HepG2 (cell line): ENCODE data around the gene ACBD7. TPM values are rescaled to one million over a fixed set of nuclear protein-coding genes. Genes with fewer than 3 reads are reported as not detected.

ENCODE experiments used
- ATAC-seq: fragments of 200-7000 bp; cut with Tn5 transposase; 3 replicates; pipeline ENCODE4 v1.9.1; 2020; ENCODE audit warnings: mild to moderate bottlenecking, moderate library complexity
- BruUV-seq: library from RNA; stranded (reverse); fragments of 400-500 nt; replicated peaks from 2 replicates; lab custom pipeline; 2021; lab: Mats Ljungman, UMichigan
- CTCF ChIA-PET: fragments of 300-600 bp; formaldehyde crosslinking; extraction: SDS; loops from one replicate; lab custom pipeline; 2021; ENCODE audit warnings: low total read pairs, inconsistent platforms, low intra/inter-chr PET ratio; lab: Yijun Ruan, JAX
- POLR2A ChIA-PET: fragments of 350-600 bp; sonication (Branson Sonifier 250); formaldehyde crosslinking; loops from one replicate; lab custom pipeline; 2020; ENCODE audit warnings: antibody characterized with exemption, inconsistent platforms; lab: Yijun Ruan, JAX
- DNase-seq: peaks from one replicate; pipeline ENCODE4 v3.0.0-alpha.2; 2015; ENCODE audit warnings: low spot score
- FAIRE-seq: peaks from 3 replicates; lab custom pipeline; 2011; peaks lifted over from hg19 to GRCh38; lab: Jason Lieb, UNC
- H2AFZ ChIP-seq: one replicate; pipeline ENCODE4 v1.6.1; 2011; ENCODE audit warnings: low read length, inconsistent platforms
- H3K27ac ChIP-seq: fragments of 300-600 bp; 3 replicates; pipeline ENCODE4 v1.8.0; 2011; ENCODE audit warnings: mixed run types, mild to moderate bottlenecking, mixed read lengths, low read length, inconsistent platforms; ENCODE audit not compliant: insufficient read depth; ENCODE audit errors: extremely low read length
- H3K27me3 ChIP-seq, 2 experiments: fragments of 200-600 bp in 1 of 2; 2 replicates in 1 of 2; 3 replicates in 1 of 2; pipeline versions ENCODE4 v1.6.0 to v1.8.0; 2011; ENCODE audit warnings: low read length in 2 of 2, mild to moderate bottlenecking in 2 of 2, moderate library complexity in 2 of 2, inconsistent platforms in 1 of 2; ENCODE audit not compliant: insufficient read depth in 2 of 2, control insufficient read depth in 1 of 2
- H3K36me3 ChIP-seq, 2 experiments: fragments of 200-600 bp in 1 of 2; replicated peaks in 1 of 2; 2 replicates in 1 of 2; 3 replicates in 1 of 2; pipeline versions ENCODE4 v1.5.1 to v1.8.0; 2011; ENCODE audit warnings: low read length in 2 of 2, inconsistent platforms in 1 of 2; ENCODE audit not compliant: insufficient read depth in 2 of 2, control insufficient read depth in 1 of 2
- H3K4me1 ChIP-seq: 2 replicates; pipeline ENCODE4 v1.5.1; 2012; ENCODE audit warnings: low read length, inconsistent platforms; ENCODE audit not compliant: insufficient read depth
- H3K4me2 ChIP-seq: 2 replicates; pipeline ENCODE4 v1.6.0; 2011; ENCODE audit warnings: low read depth, low read length, inconsistent platforms
- H3K4me3 ChIP-seq, 3 experiments: fragments of 200-600 bp in 1 of 3; sonication (generic), shearing (Covaris generic) in 1 of 3; replicated peaks in 1 of 3; 2 replicates each; pipeline ENCODE4 v1.5.1; 2011 to 2016; ENCODE audit warnings: low read length in 3 of 3, inconsistent platforms in 2 of 3, low read depth in 2 of 3, mild to moderate bottlenecking in 2 of 3, control low read depth in 1 of 3, mixed read lengths in 1 of 3; ENCODE audit not compliant: insufficient read depth in 1 of 3
- H3K79me2 ChIP-seq: one replicate; pipeline ENCODE4 v1.6.1; 2011; ENCODE audit warnings: low read length, inconsistent platforms; ENCODE audit not compliant: insufficient read depth
- H3K9ac ChIP-seq: 2 replicates; pipeline ENCODE4 v1.6.0; 2011; ENCODE audit warnings: mild to moderate bottlenecking, low read depth, low read length, inconsistent platforms; ENCODE audit not compliant: insufficient read depth
- H3K9me3 ChIP-seq: 2 replicates; pipeline ENCODE4 v1.5.1; 2012; ENCODE audit warnings: mild to moderate bottlenecking, low read length
- H4K20me1 ChIP-seq: 2 replicates; pipeline ENCODE4 v1.6.0; 2011; ENCODE audit warnings: inconsistent platforms, mild to moderate bottlenecking, low read length, moderate library complexity; ENCODE audit not compliant: insufficient read depth
- CEBPB ChIP-seq: IDR thresholded peaks from 2 replicates; pipeline ENCODE4 v1.6.1; 2011; ENCODE audit warnings: low read depth, low read length, improper control_type of control experiment, borderline replicate concordance
- CREM ChIP-seq, 2 experiments: sonication (generic) in 1 of 2; formaldehyde crosslinking in 1 of 2; IDR thresholded peaks; 2 replicates each; pipeline versions ENCODE4 v1.4.0 to v1.6.1; 2016 to 2020; ENCODE audit warnings: antibody characterized with exemption in 1 of 2, mild to moderate bottlenecking in 1 of 2, missing genetic modification reagents in 1 of 2
- EP300 ChIP-seq, 3 experiments: sonication (generic) in 1 of 3; formaldehyde crosslinking in 1 of 3; IDR thresholded peaks; 2 replicates each; pipeline versions ENCODE4 v1.5.1 to v1.6.1; 2011 to 2020; ENCODE audit warnings: low read depth in 2 of 3, low read length in 2 of 3, borderline replicate concordance in 1 of 3, improper control_type of control experiment in 1 of 3, mild to moderate bottlenecking in 1 of 3, missing genetic modification reagents in 1 of 3, moderate library complexity in 1 of 3
- HNF4A ChIP-seq: sonication (generic); formaldehyde crosslinking; IDR thresholded peaks from 2 replicates; pipeline ENCODE4 v1.4.0; 2020; ENCODE audit warnings: missing genetic modification reagents
- HNF4G ChIP-seq, 2 experiments: sonication (generic) in 1 of 2; formaldehyde crosslinking in 1 of 2; IDR thresholded peaks; 2 replicates each; pipeline versions ENCODE4 v1.4.0 to v1.6.1; 2011 to 2020; ENCODE audit warnings: borderline replicate concordance in 2 of 2, low read depth in 2 of 2, mild to moderate bottlenecking in 2 of 2, low read length in 1 of 2, missing genetic modification reagents in 1 of 2, moderate library complexity in 1 of 2
- NBN ChIP-seq: fragments of 450-650 bp; conservative IDR thresholded peaks from 2 replicates; pipeline ENCODE4 v1.6.1; 2017
- NCOR1 ChIP-seq: fragments of 200-600 bp; sonication (generic); IDR thresholded peaks from 2 replicates; pipeline ENCODE4 v1.7.0; 2017; ENCODE audit warnings: antibody characterized with exemption, low read length, borderline replicate concordance
- RCOR2 ChIP-seq: IDR thresholded peaks from 2 replicates; pipeline ENCODE4 v1.6.1; 2016; ENCODE audit warnings: missing biosample characterization, missing genetic modification reagents
- ZNF670 ChIP-seq: sonication (generic); formaldehyde crosslinking; IDR thresholded peaks from 2 replicates; pipeline ENCODE4 v1.8.0; 2022; ENCODE audit warnings: mild to moderate bottlenecking, missing genetic modification reagents, borderline replicate concordance
- ZNF768 ChIP-seq: sonication (generic); formaldehyde crosslinking; IDR thresholded peaks from 2 replicates; pipeline ENCODE4 v1.4.0; 2020; ENCODE audit warnings: missing genetic modification reagents
- WGBS: methylation state at CpG from one replicate; pipeline ENCODE4 v1.1.6; 2017; ENCODE audit warnings: low lambda C conversion rate; 5-methylcytosine and 5-hydroxymethylcytosine counted together
- in situ Hi-C: cut with HindIII; loops from 2 replicates; pipeline ENCODE4 v1.10.0; 2017; ENCODE audit warnings: low pct_unique_long_range_greater_than_20kb; ENCODE audit not compliant: extremely low pct_ligation_motif_present
- intact Hi-C: fragments of 100-400 bp; cut with micrococcal nuclease; formaldehyde crosslinking; loops from one replicate; pipeline ENCODE4 v1.10.0; 2022; ENCODE audit not compliant: unreplicated experiment
- polyA plus RNA-seq, 8 experiments: library from polyadenylated mRNA; depleted of rRNA in 3 of 8; stranded (reverse) in 7 of 8; unstranded in 1 of 8; fragments of >200 nt; fragmentation: Illumina TruSeq in 4 of 8; extraction: Trizol in 4 of 8; gene quantifications; 2 replicates each; pipeline versions ENCODE4 v1.2.1 to v1.2.3, GENCODE V29; 2011 to 2016; ENCODE audit warnings: low read depth in 4 of 8, missing spikeins in 1 of 8, mixed read lengths in 1 of 8; ENCODE audit not compliant: insufficient read depth in 1 of 8
- total RNA-seq, 5 experiments: library from RNA; depleted of rRNA; stranded (reverse); fragments of >200 nt; fragmentation: Illumina TruSeq; extraction: Trizol; gene quantifications; 2 replicates each; pipeline ENCODE4 v1.2.3, GENCODE V29; 2016; ENCODE audit warnings: low read depth in 1 of 5
- TF ChIP-seq, protein P1 (sequence below): sonication (generic); formaldehyde crosslinking; conservative IDR thresholded peaks from 2 replicates; pipeline ENCODE4 v1.4.0; 2020; ENCODE audit warnings: mild to moderate bottlenecking, missing genetic modification reagents, moderate library complexity
- TF ChIP-seq, protein P2 (sequence below), 2 experiments: sonication (generic) in 1 of 2; formaldehyde crosslinking in 1 of 2; IDR thresholded peaks; 2 replicates each; pipeline versions ENCODE4 v1.4.0 to v1.6.1; 2016 to 2020; ENCODE audit warnings: borderline replicate concordance in 1 of 2, low read depth in 1 of 2, mild to moderate bottlenecking in 1 of 2, missing genetic modification reagents in 1 of 2

Gene ACBD7
- total and polyA plus RNA-seq, 2 of the 13 experiments (the other 11 are each of a cell fraction or from before 2014, with no cell fraction given) = 1.4 to 2.6 TPM

DNA sequence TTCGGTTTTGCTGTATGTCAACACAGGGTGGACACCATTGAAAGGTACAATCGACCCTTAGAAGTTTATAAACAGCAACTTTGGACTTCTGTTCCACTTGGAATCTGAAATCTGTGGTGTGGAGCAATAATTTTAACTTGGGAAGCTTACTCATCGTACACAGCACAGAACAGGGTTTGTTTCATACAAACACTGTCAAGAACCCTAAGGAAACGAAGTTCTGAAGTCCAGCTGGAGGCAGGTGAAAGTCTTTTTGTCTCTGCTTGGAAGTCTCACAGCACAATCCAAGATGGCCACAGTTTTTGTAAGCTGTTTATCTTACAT, 48.4 kb upstream of the ACBD7 start:
- 16% methylated on average over 4 of the region's 4 CpGs for WGBS
- peak; percentile 81 for FAIRE-seq
- ChIA-PET CTCF (no interaction called here), POLR2A (interaction anchor here (1.2 to 1.3 kb wide), 2 partner anchors 14 to 32 kb away, joined by 6 read pairs; partner anchors contain the start of gene NMT2)
- Histone ChIP-seq H2AFZ (no peak overlapping the region), H3K27me3 (no peaks in the 10 kb centered on the region), H3K9me3 (no peaks in the 10 kb centered on the region), H3K9ac (no peak overlapping the region), H3K4me1 (peaks cover 35% of the 10 kb centered on the region), H3K4me2 (peak overlapping the region; percentile 13; the same call in 1 of the 2 replicates), H3K27ac (peak overlapping the region; percentile 31), H3K79me2 (peaks cover 3% of the 10 kb centered on the region), H3K4me3 (no peak overlapping the region), H4K20me1 (no peaks in the 10 kb centered on the region), H3K36me3 (peaks cover 13 to 41% of the 10 kb centered on the region in 2 experiments)
- in situ Hi-C loops (no loop called here), intact Hi-C loops (no loop called here)
- peak; percentile 39 for DNase-seq
- BruUV-seq = no TSS peak
- ATAC-seq = peak; percentile 67
- TF ChIP-seq EP300 (IDR thresholded peaks at IDR 0.05; ENCODE audit: low read depth in 2 of 2, low read length in 2 of 2) (peak in 1 of 2 experiments; percentile 62; a peak in 1 of 4 replicates), EP300 (CRISPR knock-in tag; IDR thresholded peaks at IDR 0.05; ENCODE audit: borderline replicate concordance) (no peak), HNF4A (CRISPR knock-in tag) (peak; percentile 67), CREM (IDR thresholded peaks at IDR 0.05) (peak; percentile 38; the same call in 1 of the 2 replicates), CREM (CRISPR knock-in tag; IDR thresholded peaks at IDR 0.05) (no peak), ZNF768 (no peak), RCOR2 (CRISPR knock-in tag) (peak; percentile 28; the same call in 1 of the 2 replicates), HNF4G (IDR thresholded peaks at IDR 0.05; ENCODE audit: borderline replicate concordance, low read depth, low read length) (peak; percentile 70; the same call in 1 of the 2 replicates), HNF4G (CRISPR knock-in tag; IDR thresholded peaks at IDR 0.05; ENCODE audit: borderline replicate concordance, low read depth) (no peak), ZNF670 (no peak), NCOR1 (peak; percentile 35; the same call in 1 of the 2 replicates), CEBPB (peak; percentile 62; the same call in 1 of the 2 replicates), NBN (no peak)
- TF ChIP-seq, protein P1, sequence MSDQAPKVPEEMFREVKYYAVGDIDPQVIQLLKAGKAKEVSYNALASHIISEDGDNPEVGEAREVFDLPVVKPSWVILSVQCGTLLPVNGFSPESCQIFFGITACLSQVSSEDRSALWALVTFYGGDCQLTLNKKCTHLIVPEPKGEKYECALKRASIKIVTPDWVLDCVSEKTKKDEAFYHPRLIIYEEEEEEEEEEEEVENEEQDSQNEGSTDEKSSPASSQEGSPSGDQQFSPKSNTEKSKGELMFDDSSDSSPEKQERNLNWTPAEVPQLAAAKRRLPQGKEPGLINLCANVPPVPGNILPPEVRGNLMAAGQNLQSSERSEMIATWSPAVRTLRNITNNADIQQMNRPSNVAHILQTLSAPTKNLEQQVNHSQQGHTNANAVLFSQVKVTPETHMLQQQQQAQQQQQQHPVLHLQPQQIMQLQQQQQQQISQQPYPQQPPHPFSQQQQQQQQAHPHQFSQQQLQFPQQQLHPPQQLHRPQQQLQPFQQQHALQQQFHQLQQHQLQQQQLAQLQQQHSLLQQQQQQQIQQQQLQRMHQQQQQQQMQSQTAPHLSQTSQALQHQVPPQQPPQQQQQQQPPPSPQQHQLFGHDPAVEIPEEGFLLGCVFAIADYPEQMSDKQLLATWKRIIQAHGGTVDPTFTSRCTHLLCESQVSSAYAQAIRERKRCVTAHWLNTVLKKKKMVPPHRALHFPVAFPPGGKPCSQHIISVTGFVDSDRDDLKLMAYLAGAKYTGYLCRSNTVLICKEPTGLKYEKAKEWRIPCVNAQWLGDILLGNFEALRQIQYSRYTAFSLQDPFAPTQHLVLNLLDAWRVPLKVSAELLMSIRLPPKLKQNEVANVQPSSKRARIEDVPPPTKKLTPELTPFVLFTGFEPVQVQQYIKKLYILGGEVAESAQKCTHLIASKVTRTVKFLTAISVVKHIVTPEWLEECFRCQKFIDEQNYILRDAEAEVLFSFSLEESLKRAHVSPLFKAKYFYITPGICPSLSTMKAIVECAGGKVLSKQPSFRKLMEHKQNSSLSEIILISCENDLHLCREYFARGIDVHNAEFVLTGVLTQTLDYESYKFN (CRISPR knock-in tag) = peak; percentile 64; the same call in 1 of the 2 replicates
- TF ChIP-seq, protein P2, sequence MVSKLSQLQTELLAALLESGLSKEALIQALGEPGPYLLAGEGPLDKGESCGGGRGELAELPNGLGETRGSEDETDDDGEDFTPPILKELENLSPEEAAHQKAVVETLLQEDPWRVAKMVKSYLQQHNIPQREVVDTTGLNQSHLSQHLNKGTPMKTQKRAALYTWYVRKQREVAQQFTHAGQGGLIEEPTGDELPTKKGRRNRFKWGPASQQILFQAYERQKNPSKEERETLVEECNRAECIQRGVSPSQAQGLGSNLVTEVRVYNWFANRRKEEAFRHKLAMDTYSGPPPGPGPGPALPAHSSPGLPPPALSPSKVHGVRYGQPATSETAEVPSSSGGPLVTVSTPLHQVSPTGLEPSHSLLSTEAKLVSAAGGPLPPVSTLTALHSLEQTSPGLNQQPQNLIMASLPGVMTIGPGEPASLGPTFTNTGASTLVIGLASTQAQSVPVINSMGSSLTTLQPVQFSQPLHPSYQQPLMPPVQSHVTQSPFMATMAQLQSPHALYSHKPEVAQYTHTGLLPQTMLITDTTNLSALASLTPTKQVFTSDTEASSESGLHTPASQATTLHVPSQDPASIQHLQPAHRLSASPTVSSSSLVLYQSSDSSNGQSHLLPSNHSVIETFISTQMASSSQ (IDR thresholded peaks at IDR 0.05; ENCODE audit: low read depth) = 0 out of 2 replicates have a peak, but pooled peaks have one; percentile 12
- TF ChIP-seq, protein P2 (CRISPR knock-in tag; IDR thresholded peaks at IDR 0.05; ENCODE audit: borderline replicate concordance) = no peak
